Transverse colon (tissue), 4 donors: ENCODE data around the gene KDM3A. TPM values are rescaled to one million over a fixed set of nuclear protein-coding genes. Genes with fewer than 3 reads are reported as not detected.

Experiments
- DNase-seq: peaks from one replicate; pipeline ENCODE4 v3.0.0-alpha.2; 2019
- H3K27ac ChIP-seq, 4 donors: fragments of 200-600 bp; sonication (generic); 2 replicates each; pipeline ENCODE4 v1.5.1; 2016 to 2018; ENCODE audit warnings: inconsistent platforms in 4 of 4
- H3K27me3 ChIP-seq: fragments of 200-600 bp; sonication (generic); 2 replicates; pipeline ENCODE4 v1.5.1; 2017; ENCODE audit warnings: inconsistent platforms
- H3K36me3 ChIP-seq, 4 donors: fragments of 200-600 bp; sonication (generic); 2 replicates each; pipeline ENCODE4 v1.5.1; 2017 to 2019; ENCODE audit warnings: inconsistent platforms in 4 of 4
- H3K4me1 ChIP-seq, 4 donors: fragments of 200-600 bp; sonication (generic); 2 replicates each; pipeline ENCODE4 v1.5.1; 2017 to 2020; ENCODE audit warnings: inconsistent platforms in 4 of 4
- H3K4me3 ChIP-seq, 4 donors: fragments of 200-600 bp; sonication (generic); 1 replicate in 1 of 4; 2 replicates in 3 of 4; pipeline versions ENCODE4 v1.5.1 to v1.6.1; 2017 to 2019; ENCODE audit warnings: inconsistent platforms in 4 of 4
- H3K9me3 ChIP-seq, 2 donors: fragments of 200-600 bp; sonication (generic); 2 replicates each; pipeline ENCODE4 v1.5.1; 2017 to 2019; ENCODE audit warnings: inconsistent platforms in 2 of 2
- CTCF ChIP-seq, 5 experiments: fragments of 200-600 bp in 3 of 5; fragments of 450-650 bp in 2 of 5; sonication (generic) in 3 of 5; IDR thresholded peaks; 1 replicate in 2 of 5; 2 replicates in 3 of 5; pipeline ENCODE4 v1.5.1; 2016 to 2017; ENCODE audit warnings: antibody characterized with exemption in 5 of 5, inconsistent platforms in 3 of 5, mild to moderate bottlenecking in 2 of 5, moderate library complexity in 1 of 5
- EP300 ChIP-seq: sonication (generic); formaldehyde crosslinking; IDR thresholded peaks from one replicate; pipeline ENCODE4 v1.6.1; 2017; ENCODE audit warnings: antibody characterized with exemption, low read depth
- POLR2A ChIP-seq: fragments of 450-650 bp; IDR thresholded peaks from one replicate; pipeline ENCODE4 v1.6.1; 2016; ENCODE audit warnings: antibody characterized with exemption, mild to moderate bottlenecking, moderate library complexity
- POLR2AphosphoS5 ChIP-seq, 3 donors: sonication (generic); formaldehyde crosslinking; IDR thresholded peaks; one replicate each; pipeline ENCODE4 v1.6.1; 2016; ENCODE audit warnings: antibody characterized with exemption in 3 of 3
- WGBS, 2 donors: methylation state at CpG; one replicate each; pipeline ENCODE4 v1.1.5; 2018; ENCODE audit warnings: low coverage in 1 of 2; 5-methylcytosine and 5-hydroxymethylcytosine counted together
- in situ Hi-C, 4 donors: fragments of 200-750 bp; cut with MboI; loops; one replicate each; pipeline versions ENCODE4 v1.15.0 to v1.15.1; 2017; ENCODE audit warnings: low sequenced_read_pairs in 3 of 4, low pct_ligation_motif_present in 1 of 4, low pct_unique_long_range_greater_than_20kb in 1 of 4
- intact Hi-C: fragments of 100-400 bp; cut with DNase I; formaldehyde crosslinking; loops from one replicate; pipeline ENCODE4 v1.15.1; 2023; ENCODE audit warnings: low total_unique reads
- total RNA-seq, 4 donors: library from RNA; depleted of rRNA; stranded (reverse); fragments of >200 nt; gene quantifications; one replicate each; pipeline ENCODE4 v1.1.0, GENCODE V29; 2016

KDM3A gene
- total RNA-seq, 4 donors from 2014 or later: 40.4 to 173 (median 55.0) TPM

DNA sequence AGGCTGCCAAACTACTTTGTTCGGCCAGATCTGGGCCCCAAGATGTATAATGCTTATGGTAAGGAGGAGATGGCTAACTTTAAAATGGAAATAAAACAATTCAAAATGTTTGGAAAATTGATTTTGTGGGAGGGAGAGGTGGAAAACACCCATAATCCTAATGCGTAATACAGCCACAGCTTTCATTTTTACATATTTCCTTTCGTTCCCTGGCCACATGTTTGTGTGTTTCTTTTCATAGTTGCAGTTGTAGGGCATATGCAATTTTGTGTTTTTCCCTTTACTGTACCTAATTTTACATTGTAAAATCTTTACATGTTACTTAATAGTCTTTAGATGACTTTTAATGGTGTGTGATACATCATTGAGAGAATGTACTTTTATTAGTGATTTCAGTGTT lies 44.6 kb downstream of the KDM3A start:
- no peak overlapping the region for H3K27ac ChIP-seq

GRCh38 chr2:86487062-86487461 lies 45.9 kb downstream of the KDM3A start:
- no peak overlapping the region for H3K27ac ChIP-seq
- H3K27me3 ChIP-seq: no peaks in the 10 kb centered on the region
- H3K9me3 ChIP-seq: no peaks in the 10 kb centered on the region
- peaks cover 0 to 10% (median 6%) of the 10 kb centered on the region in 4 donors for H3K4me1 ChIP-seq
- intact Hi-C loops: no loop called here
- no peak overlapping the region for H3K4me3 ChIP-seq
- in situ Hi-C loops: no loop called here
- no peak for DNase-seq
- no peak for TF ChIP-seq CTCF (IDR thresholded peaks at IDR 0.05)
- no peak for TF ChIP-seq POLR2AphosphoS5 (IDR thresholded peaks at IDR 0.05)
- no peak for TF ChIP-seq POLR2A
- no peak for TF ChIP-seq EP300
- WGBS, 2 donors: 95 to 100% methylated on average over 2 of the region's 2 CpGs
- H3K36me3 ChIP-seq: peaks cover 0 to 83% (median 39%) of the 10 kb centered on the region in 4 donors

More for the DNA sequence above, 44.6 kb downstream of the KDM3A start:
- DNase-seq: no peak
- intact Hi-C loops: no loop called here
- in situ Hi-C loops: no loop called here
- H3K36me3 ChIP-seq: peaks cover 0 to 87% (median 43%) of the 10 kb centered on the region in 4 donors
- no peaks in the 10 kb centered on the region for H3K9me3 ChIP-seq
- WGBS, 2 donors: 86 to 87% methylated on average over 3 of the region's 3 CpGs
- H3K4me1 ChIP-seq: peaks cover 0 to 10% (median 0%) of the 10 kb centered on the region in 4 donors
- TF ChIP-seq CTCF (IDR thresholded peaks at IDR 0.05) (no peak), POLR2A (no peak), EP300 (no peak), POLR2AphosphoS5 (IDR thresholded peaks at IDR 0.05) (no peak)
- no peak overlapping the region for H3K4me3 ChIP-seq
- H3K27me3 ChIP-seq: no peaks in the 10 kb centered on the region

DNA sequence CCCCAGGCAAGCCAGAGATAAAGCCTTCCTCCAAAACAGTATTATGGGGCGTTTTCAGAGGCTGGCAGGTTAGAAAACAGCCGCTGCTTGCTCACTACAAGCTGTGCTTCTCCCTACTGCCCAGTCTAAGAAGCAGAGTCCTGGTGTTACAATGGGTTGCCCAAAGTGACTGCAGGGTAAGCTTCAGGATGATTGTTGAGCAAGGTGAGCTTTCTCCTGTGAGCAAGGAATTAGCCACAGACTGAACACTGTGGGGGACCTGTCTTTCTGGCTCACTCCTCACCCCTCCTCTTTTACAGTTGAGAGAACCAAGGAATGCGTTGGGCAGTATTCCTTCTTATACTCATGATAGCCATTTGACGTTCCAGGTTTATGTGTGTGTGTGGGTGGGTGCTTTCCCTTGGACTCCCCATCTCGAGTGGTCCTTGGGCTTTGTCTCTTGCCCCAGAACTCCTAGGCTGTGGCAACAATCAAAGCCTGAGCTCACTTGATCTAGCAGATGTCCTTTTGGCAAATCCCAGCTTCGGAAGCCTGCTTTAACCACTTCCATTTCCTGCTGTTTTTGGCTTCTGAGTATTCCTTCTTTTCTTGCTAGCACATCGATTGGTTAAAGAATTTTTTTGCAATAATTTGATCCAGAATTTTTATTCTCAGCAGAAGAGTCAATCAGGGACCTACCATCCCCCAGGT lies 47.5 kb downstream of the KDM3A start:
- Histone ChIP-seq H3K9me3 (no peaks in the 10 kb centered on the region), H3K27ac (no peak overlapping the region), H3K4me1 (peaks cover 4 to 18% (median 7%) of the 10 kb centered on the region in 4 donors), H3K36me3 (peaks cover 0 to 80% (median 38%) of the 10 kb centered on the region in 4 donors), H3K27me3 (no peaks in the 10 kb centered on the region), H3K4me3 (no peak overlapping the region)
- DNase-seq: no peak
- intact Hi-C loops (no loop called here), in situ Hi-C loops (no loop called here)
- WGBS, 2 donors: 92 to 97% methylated on average over 3 to 7 of the region's 7 CpGs
- TF ChIP-seq EP300 (no peak), CTCF (IDR thresholded peaks at IDR 0.05) (no peak), POLR2AphosphoS5 (IDR thresholded peaks at IDR 0.05) (no peak), POLR2A (no peak)

GRCh38 chr2:86489542-86489941 lies 48.4 kb downstream of the KDM3A start:
- DNase-seq: no peak
- Histone ChIP-seq H3K27ac (no peak overlapping the region), H3K36me3 (peaks cover 0 to 74% (median 34%) of the 10 kb centered on the region in 4 donors), H3K4me1 (peaks cover 4 to 18% (median 7%) of the 10 kb centered on the region in 4 donors), H3K4me3 (no peak overlapping the region), H3K9me3 (no peaks in the 10 kb centered on the region), H3K27me3 (no peaks in the 10 kb centered on the region)
- intact Hi-C loops: no loop called here
- TF ChIP-seq EP300 (no peak), POLR2A (no peak), CTCF (IDR thresholded peaks at IDR 0.05) (no peak), POLR2AphosphoS5 (IDR thresholded peaks at IDR 0.05) (no peak)
- 96 to 97% methylated on average over 3 of the region's 3 CpGs for whole genome bisulfite sequencing, 2 donors
- in situ Hi-C loops: no loop called here
